Loucy (cell line): ENCODE measurements around the gene TACC2.

Source experiments
- H2AFZ ChIP-seq: fragments of 200-600 bp; sonication (generic); 2 replicates; pipeline ENCODE4 v1.6.0; 2016; ENCODE audit warnings: antibody characterized with exemption, mild to moderate bottlenecking, low read length, moderate library complexity
- H3F3A ChIP-seq: fragments of 200-600 bp; 2 replicates; pipeline ENCODE4 v1.6.0; 2016; ENCODE audit warnings: antibody characterized with exemption, low read depth, mild to moderate bottlenecking
- H3K27me3 ChIP-seq: fragments of 200-600 bp; sonication (generic); 2 replicates; pipeline ENCODE4 v1.6.1; 2014; ENCODE audit warnings: low read length, mild to moderate bottlenecking; ENCODE audit not compliant: insufficient read depth, poor library complexity, severe bottlenecking
- H3K36me3 ChIP-seq: fragments of 200-600 bp; sonication (generic); 2 replicates; pipeline ENCODE4 v1.6.1; 2016; ENCODE audit warnings: low read length; ENCODE audit not compliant: insufficient read depth
- H3K4me1 ChIP-seq: fragments of 200-600 bp; sonication (generic); 2 replicates; pipeline ENCODE4 v1.5.1; 2014; ENCODE audit warnings: low read length, mild to moderate bottlenecking; ENCODE audit not compliant: insufficient read depth, poor library complexity, severe bottlenecking
- H3K4me2 ChIP-seq: fragments of 200-600 bp; sonication (generic); 2 replicates; pipeline ENCODE4 v1.6.0; 2014; ENCODE audit warnings: antibody characterized with exemption, low read length, low read depth, mild to moderate bottlenecking; ENCODE audit not compliant: poor library complexity, severe bottlenecking
- H3K4me3 ChIP-seq: fragments of 200-600 bp; sonication (generic); 2 replicates; pipeline ENCODE4 v1.5.1; 2014; ENCODE audit warnings: low read length, mild to moderate bottlenecking, mixed read lengths; ENCODE audit not compliant: poor library complexity, severe bottlenecking
- H3K79me2 ChIP-seq: fragments of 200-600 bp; sonication (generic); 2 replicates; pipeline ENCODE4 v1.6.1; 2014; ENCODE audit warnings: low read length; ENCODE audit not compliant: insufficient read depth
- H3K9ac ChIP-seq: fragments of 200-600 bp; sonication (generic); 2 replicates; pipeline ENCODE4 v1.6.0; 2014; ENCODE audit warnings: mild to moderate bottlenecking, low read depth, low read length, moderate library complexity; ENCODE audit not compliant: poor library complexity, severe bottlenecking
- H3K9me2 ChIP-seq: fragments of 200-600 bp; sonication (generic); replicated peaks from 2 replicates; pipeline ENCODE4 v1.6.1; 2016; ENCODE audit warnings: low read depth, low read length, mixed read lengths
- H3K9me3 ChIP-seq: fragments of 200-600 bp; sonication (generic); 2 replicates; pipeline ENCODE4 v1.6.1; 2014; ENCODE audit warnings: mild to moderate bottlenecking, antibody characterized with exemption, low read length, low read depth; ENCODE audit not compliant: insufficient read depth
- H4K20me1 ChIP-seq: fragments of 200-600 bp; sonication (generic); 2 replicates; pipeline ENCODE4 v1.6.0; 2014; ENCODE audit warnings: antibody characterized with exemption, low read length, mild to moderate bottlenecking; ENCODE audit not compliant: insufficient read depth, poor library complexity, severe bottlenecking
- CTCF ChIP-seq: fragments of 200-600 bp; sonication (generic); conservative IDR thresholded peaks from 2 replicates; pipeline ENCODE4 v1.5.1; 2014; ENCODE audit warnings: mild to moderate bottlenecking, antibody characterized with exemption, low read length
- EZH2phosphoT487 ChIP-seq: fragments of 200-600 bp; IDR thresholded peaks from 2 replicates; pipeline ENCODE4 v1.6.1; 2018; ENCODE audit warnings: antibody characterized with exemption, mild to moderate bottlenecking, moderate library complexity, borderline replicate concordance

The TACC2 gene

GRCh38 chr10:122034149-122034756 lies 45.3 kb downstream of the TACC2 start:
- no peak overlapping the region for H3K9ac ChIP-seq
- TF ChIP-seq CTCF, result no peak
- no peak for TF ChIP-seq EZH2phosphoT487

GRCh38 chr10:122040786-122041185 lies 51.8 kb downstream of the TACC2 start:
- Histone ChIP-seq H3K4me3 (no peak overlapping the region), H3K9me3 (no peaks in the 10 kb centered on the region; the same call in 1 of the 2 replicates), H3K9me2 (no peaks in the 10 kb centered on the region), H3K27me3 (no peaks in the 10 kb centered on the region), H4K20me1 (no peaks in the 10 kb centered on the region), H3K4me1 (no peaks in the 10 kb centered on the region), H3K36me3 (no peaks in the 10 kb centered on the region), H3K79me2 (no peaks in the 10 kb centered on the region), H3K9ac (no peak overlapping the region), H2AFZ (no peak overlapping the region), H3K4me2 (no peak overlapping the region), H3F3A (no peaks in the 10 kb centered on the region)
- TF ChIP-seq EZH2phosphoT487 (no peak), CTCF (no peak)

More at GRCh38 chr10:122034149-122034756, 45.3 kb downstream of the TACC2 start:
- no peaks in the 10 kb centered on the region for H4K20me1 ChIP-seq
- no peaks in the 10 kb centered on the region for H3F3A ChIP-seq
- no peak overlapping the region for H2AFZ ChIP-seq
- no peaks in the 10 kb centered on the region for H3K36me3 ChIP-seq
- no peaks in the 10 kb centered on the region for H3K27me3 ChIP-seq
- H3K4me3 ChIP-seq, result no peak overlapping the region
- H3K4me2 ChIP-seq, result no peak overlapping the region
- no peaks in the 10 kb centered on the region for H3K79me2 ChIP-seq
- H3K9me3 ChIP-seq, result no peaks in the 10 kb centered on the region; the same call in 1 of the 2 replicates
- no peaks in the 10 kb centered on the region for H3K4me1 ChIP-seq
- H3K9me2 ChIP-seq, result no peaks in the 10 kb centered on the region

- H3K4me1 ChIP-seq, result no peaks in the 10 kb centered on the region
These were observed 53.9 kb downstream of the TACC2 start for GRCh38 chr10:122042836-122043235.

More at GRCh38 chr10:122042836-122043235, 53.9 kb downstream of the TACC2 start:
- no peaks in the 10 kb centered on the region for H3K79me2 ChIP-seq
- H3K27me3 ChIP-seq, result no peaks in the 10 kb centered on the region
- H3F3A ChIP-seq, result no peaks in the 10 kb centered on the region
- no peak overlapping the region for H3K4me3 ChIP-seq
- H3K4me2 ChIP-seq, result no peak overlapping the region
- H2AFZ ChIP-seq, result no peak overlapping the region
- TF ChIP-seq CTCF, result no peak
- TF ChIP-seq EZH2phosphoT487, result no peak
- H3K9me2 ChIP-seq, result no peaks in the 10 kb centered on the region
- H3K36me3 ChIP-seq, result no peaks in the 10 kb centered on the region
- H4K20me1 ChIP-seq, result no peaks in the 10 kb centered on the region
- H3K9ac ChIP-seq, result no peak overlapping the region
- no peaks in the 10 kb centered on the region; the same call in 1 of the 2 replicates for H3K9me3 ChIP-seq
